ENCODE results near the gene TTLL6.
"Not testable (repeated sequence)": the region's sequence is repeated elsewhere in the genome, so short reads cannot be mapped to it uniquely, and the experiment has no call there.

The TTLL6 gene

GRCh38 chr17:48722201-48722907 is 94.7 kb downstream of the TTLL6 start, which contains the start of gene PRAC1:
PRAC1 (minus strand) TSS chr17:48722518; CDS start chr17:48722392, 126 bp downstream.
- no peak for DNase-seq

DNA sequence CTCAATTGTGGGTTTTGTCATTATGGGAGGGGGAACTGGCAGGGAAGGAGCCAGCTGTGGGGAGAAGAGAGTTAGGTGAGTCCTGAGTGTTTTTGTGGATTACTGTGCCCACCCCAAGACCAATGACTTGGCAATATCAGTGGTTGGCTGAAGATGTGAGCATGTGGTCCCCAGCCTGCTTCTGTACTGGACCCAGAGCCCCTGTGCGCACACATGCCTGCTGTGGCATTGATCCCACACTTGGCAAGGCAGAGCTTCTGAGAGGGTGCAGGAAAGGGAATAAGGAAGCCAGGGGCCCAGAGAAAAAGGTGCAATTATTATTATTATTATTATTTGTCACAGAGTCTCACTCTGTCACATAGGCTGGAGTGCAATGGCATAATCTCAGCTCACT is 96.0 kb downstream of the TTLL6 start:
- no peak for DNase-seq

GRCh38 chr17:48720266-48721008 is 96.6 kb downstream of the TTLL6 start:
- no peak for DNase-seq

- no peak for DNase-seq
Measured at GRCh38 chr17:48719642-48720265, 97.3 kb downstream of the TTLL6 start.

- DNase-seq: no peak
Measured at GRCh38 chr17:48718761-48719641, 98.0 kb downstream of the TTLL6 start.

GRCh38 chr17:48718227-48718760 is 98.7 kb downstream of the TTLL6 start:
- DNase-seq: no peak

DNA sequence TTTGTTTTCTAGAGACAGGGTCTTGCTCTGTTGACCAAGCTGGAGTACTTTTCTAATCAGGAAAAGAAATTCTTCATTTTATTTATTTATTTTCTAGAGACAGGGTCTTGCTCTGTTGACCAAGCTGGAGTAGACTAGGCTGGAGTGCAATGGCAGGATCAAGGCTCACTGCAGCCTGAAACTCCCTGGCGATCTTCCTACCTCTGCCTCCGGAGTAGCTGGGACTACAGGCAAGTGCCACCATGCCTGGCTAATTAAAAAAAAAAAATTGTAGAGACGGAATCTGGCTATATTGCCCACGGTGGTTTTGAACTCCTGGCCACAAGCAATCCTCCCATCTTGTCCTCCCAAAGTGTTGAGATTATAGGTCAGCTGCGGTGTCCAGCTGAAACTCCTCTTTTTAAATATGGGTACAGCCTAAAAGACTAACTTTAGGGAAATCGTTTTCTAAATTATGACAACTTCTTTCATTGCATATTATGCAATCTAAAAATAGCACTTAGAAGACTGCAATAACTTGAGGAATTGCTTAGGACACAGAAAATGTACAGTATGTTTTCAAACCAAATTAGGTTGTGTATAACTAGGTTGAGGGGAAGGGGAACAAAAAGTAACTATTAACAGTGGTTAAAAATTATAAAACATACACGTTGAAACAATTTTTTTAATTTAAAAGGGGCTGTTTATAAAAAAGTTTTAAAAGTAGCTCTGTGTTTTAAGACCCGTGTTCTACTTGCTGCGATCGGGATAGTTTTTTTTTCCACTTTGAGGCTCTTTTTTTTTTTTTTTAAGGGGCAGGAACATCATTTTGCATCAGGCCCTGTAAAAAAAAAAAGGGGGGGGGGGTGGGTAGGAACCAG is 99.4 kb downstream of the TTLL6 start:
- no peak for DNase-seq

GRCh38 chr17:48716549-48716948 is 100.5 kb downstream of the TTLL6 start:
- not testable (repeated sequence) for DNase-seq

DNA sequence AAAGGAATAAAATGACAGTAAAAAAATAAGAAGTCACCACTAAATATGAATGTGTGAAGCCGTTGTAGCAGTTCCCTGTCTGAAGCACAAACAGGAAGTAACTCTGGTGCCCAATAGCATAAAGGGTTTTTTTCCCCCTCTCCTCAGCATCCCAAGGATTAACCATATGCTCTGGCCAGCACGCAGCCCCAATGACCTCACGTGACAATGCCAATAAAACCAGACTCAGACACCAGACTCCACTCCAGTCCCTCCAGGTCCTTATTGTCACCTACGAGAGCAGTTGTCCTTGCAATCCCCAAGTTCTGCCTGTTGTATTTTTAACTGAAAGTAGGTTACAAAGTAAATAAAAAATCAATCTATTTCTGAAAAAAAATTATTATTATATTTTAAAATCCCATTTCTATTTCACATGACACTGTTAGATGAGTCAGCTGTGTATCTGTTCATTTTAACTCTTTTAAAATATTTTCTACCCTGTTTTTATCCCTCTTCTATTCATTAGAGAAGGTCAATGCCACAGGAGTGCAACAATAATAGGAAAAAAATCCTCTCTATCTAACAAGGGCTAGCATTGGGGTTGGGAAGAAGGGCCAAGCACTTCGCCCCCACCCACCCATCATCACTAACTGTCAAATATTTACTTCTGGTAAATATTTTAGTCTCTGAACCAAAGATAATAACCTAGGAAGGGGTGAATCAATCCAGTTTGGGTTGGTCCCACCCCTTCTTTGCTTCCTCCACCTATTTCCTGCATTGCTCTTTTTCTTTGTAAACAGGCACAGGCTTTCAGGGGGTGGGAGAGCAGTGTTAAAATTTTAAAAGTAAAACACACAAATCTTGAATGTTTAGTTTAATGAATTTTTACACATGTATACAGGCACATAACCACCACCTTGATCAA is 101.3 kb downstream of the TTLL6 start:
- DNase-seq: no peak

Data from effector CD4-positive, alpha-beta T cell (primary cell).